A549 (cell line): ENCODE measurements around the gene LPIN3.

ENCODE experiments used
- BHLHE40 ChIP-seq: IDR thresholded peaks from 2 replicates; pipeline ENCODE4 v1.6.1; 2012; ENCODE audit warnings: low read depth, low read length, inconsistent platforms
- CBX8 ChIP-seq: fragments of 200-600 bp; sonication (generic); IDR thresholded peaks from 2 replicates; pipeline ENCODE4 v1.6.1; 2016
- CEBPB ChIP-seq, 2 experiments: fragments of >200 bp in 1 of 2; sonication (Bioruptor Twin) in 1 of 2; formaldehyde crosslinking in 1 of 2; IDR thresholded peaks; 2 replicates each; pipeline ENCODE4 v1.6.1; 2012 to 2016
- EHMT2 ChIP-seq: fragments of 200-600 bp; sonication (generic); IDR thresholded peaks from 2 replicates; pipeline ENCODE4 v1.6.1; 2016; ENCODE audit warnings: antibody characterized with exemption, low read depth, mild to moderate bottlenecking, moderate library complexity
- HOXA7 ChIP-seq: fragments of 250-450 bp; sonication (Bioruptor Pico); IDR thresholded peaks from 2 replicates; pipeline ENCODE4 v1.5.0; 2020; ENCODE audit warnings: mild to moderate bottlenecking, moderate library complexity
- JUNB ChIP-seq: fragments of >200 bp; sonication (Bioruptor Twin); formaldehyde crosslinking; IDR thresholded peaks from 2 replicates; pipeline ENCODE4 v1.6.1; 2016
- MAZ ChIP-seq: fragments of 150-350 bp; IDR thresholded peaks from 2 replicates; pipeline ENCODE4 v1.6.1; 2014; ENCODE audit warnings: antibody characterized with exemption, low read depth, low read length, borderline replicate concordance
- NR3C1 ChIP-seq: fragments of >200 bp; sonication (Bioruptor Twin); formaldehyde crosslinking; IDR thresholded peaks from 3 replicates; pipeline ENCODE4 v1.6.1; 2017
- PBX3 ChIP-seq: IDR thresholded peaks from 2 replicates; pipeline ENCODE4 v1.6.1; 2012
- POLR2A ChIP-seq: IDR thresholded peaks from 2 replicates; pipeline ENCODE4 v1.6.1; 2012; ENCODE audit warnings: mild to moderate bottlenecking, low read length
- RAD21 ChIP-seq, 2 experiments: fragments of >200 bp in 1 of 2; sonication (Bioruptor Twin) in 1 of 2; formaldehyde crosslinking in 1 of 2; IDR thresholded peaks in 1 of 2; conservative IDR thresholded peaks in 1 of 2; 2 replicates in 1 of 2; 3 replicates in 1 of 2; pipeline ENCODE4 v1.6.1; 2012 to 2018; ENCODE audit warnings: inconsistent platforms in 1 of 2
- ZC3H11A ChIP-seq: fragments of 450-650 bp; IDR thresholded peaks from 2 replicates; pipeline ENCODE4 v1.6.1; 2014; ENCODE audit warnings: antibody characterized with exemption, mild to moderate bottlenecking
- TF ChIP-seq, protein P1 (sequence below): fragments of >200 bp; sonication (Bioruptor Twin); formaldehyde crosslinking; IDR thresholded peaks from 3 replicates; pipeline ENCODE4 v1.5.1; 2016
- TF ChIP-seq, protein P2 (sequence below): IDR thresholded peaks from 2 replicates; pipeline ENCODE4 v1.6.1; 2012

- TF ChIP-seq JUNB (no peak), ZC3H11A (no peak), HOXA7 (no peak), POLR2A (no peak), MAZ (no peak), NR3C1 (no peak), RAD21 (conservative IDR thresholded peaks at IDR 0.05 in 1 of 2, IDR thresholded peaks at IDR 0.05 in 1 of 2) (no peak), EHMT2 (no peak), PBX3 (no peak), CEBPB (IDR thresholded peaks at IDR 0.05) (no peak), BHLHE40 (no peak), CBX8 (no peak)
- TF ChIP-seq, protein P1, sequence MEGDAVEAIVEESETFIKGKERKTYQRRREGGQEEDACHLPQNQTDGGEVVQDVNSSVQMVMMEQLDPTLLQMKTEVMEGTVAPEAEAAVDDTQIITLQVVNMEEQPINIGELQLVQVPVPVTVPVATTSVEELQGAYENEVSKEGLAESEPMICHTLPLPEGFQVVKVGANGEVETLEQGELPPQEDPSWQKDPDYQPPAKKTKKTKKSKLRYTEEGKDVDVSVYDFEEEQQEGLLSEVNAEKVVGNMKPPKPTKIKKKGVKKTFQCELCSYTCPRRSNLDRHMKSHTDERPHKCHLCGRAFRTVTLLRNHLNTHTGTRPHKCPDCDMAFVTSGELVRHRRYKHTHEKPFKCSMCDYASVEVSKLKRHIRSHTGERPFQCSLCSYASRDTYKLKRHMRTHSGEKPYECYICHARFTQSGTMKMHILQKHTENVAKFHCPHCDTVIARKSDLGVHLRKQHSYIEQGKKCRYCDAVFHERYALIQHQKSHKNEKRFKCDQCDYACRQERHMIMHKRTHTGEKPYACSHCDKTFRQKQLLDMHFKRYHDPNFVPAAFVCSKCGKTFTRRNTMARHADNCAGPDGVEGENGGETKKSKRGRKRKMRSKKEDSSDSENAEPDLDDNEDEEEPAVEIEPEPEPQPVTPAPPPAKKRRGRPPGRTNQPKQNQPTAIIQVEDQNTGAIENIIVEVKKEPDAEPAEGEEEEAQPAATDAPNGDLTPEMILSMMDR = no peak
- TF ChIP-seq, protein P2, sequence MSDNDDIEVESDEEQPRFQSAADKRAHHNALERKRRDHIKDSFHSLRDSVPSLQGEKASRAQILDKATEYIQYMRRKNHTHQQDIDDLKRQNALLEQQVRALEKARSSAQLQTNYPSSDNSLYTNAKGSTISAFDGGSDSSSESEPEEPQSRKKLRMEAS = no peak
Observed at GRCh38 chr20:41293269-41294037, 47.2 kb upstream of the LPIN3 start.
